HS-5 (cell line): ENCODE data around the gene CXCR4.
A peak's percentile ranks its signal among the peaks of the same experiment; 100 is the strongest.
"Not testable (repeated sequence)": the region's sequence is repeated elsewhere in the genome, so short reads cannot be mapped to it uniquely, and the experiment has no call there.

Source experiments
- DNase-seq: peaks from one replicate; pipeline ENCODE4 v3.0.0-alpha.2; 2012; ENCODE audit warnings: low read depth

The CXCR4 gene

GRCh38 chr2:136114382-136114781 lies 3.6 kb downstream of the CXCR4 start:
- DNase-seq = no peak

- DNase-seq = no peak
Observed at GRCh38 chr2:136113209-136113971, 4.6 kb downstream of the CXCR4 start.

GRCh38 chr2:136112317-136113208 lies 5.4 kb downstream of the CXCR4 start:
- DNase-seq = no peak

- DNase-seq = no peak
Observed at GRCh38 chr2:136111711-136112110, 6.2 kb downstream of the CXCR4 start.

GRCh38 chr2:136110526-136110925 lies 7.4 kb downstream of the CXCR4 start:
- no peak for DNase-seq

GRCh38 chr2:136108463-136108862 lies 9.5 kb downstream of the CXCR4 start:
- DNase-seq = no peak

- DNase-seq = no peak
Observed at GRCh38 chr2:136107051-136108033, 10.6 kb downstream of the CXCR4 start.

GRCh38 chr2:136106505-136106904 lies 11.4 kb downstream of the CXCR4 start:
- DNase-seq = no peak

- no peak for DNase-seq
Observed at GRCh38 chr2:136104977-136105376, 13.0 kb downstream of the CXCR4 start.

GRCh38 chr2:136101042-136101441 lies 16.9 kb downstream of the CXCR4 start:
- DNase-seq = no peak

GRCh38 chr2:136098441-136098840 lies 19.5 kb downstream of the CXCR4 start:
- no peak for DNase-seq

- DNase-seq = no peak
Observed at GRCh38 chr2:136093583-136093982, 24.4 kb downstream of the CXCR4 start.

GRCh38 chr2:136091899-136092298 lies 26.1 kb downstream of the CXCR4 start:
- no peak for DNase-seq

- DNase-seq = not testable (repeated sequence)
Observed at GRCh38 chr2:136087901-136088460, 30.0 kb downstream of the CXCR4 start.

GRCh38 chr2:136086253-136087016 lies 31.5 kb downstream of the CXCR4 start:
- DNase-seq = no peak

- DNase-seq = peak; percentile 24
Observed at GRCh38 chr2:136085453-136086209, 32.3 kb downstream of the CXCR4 start.

- no peak for DNase-seq
Observed at GRCh38 chr2:136081582-136082210, 36.3 kb downstream of the CXCR4 start.

GRCh38 chr2:136080114-136080513 lies 37.8 kb downstream of the CXCR4 start:
- no peak for DNase-seq

- DNase-seq = no peak
Observed at GRCh38 chr2:136077107-136077506, 40.8 kb downstream of the CXCR4 start.

- DNase-seq = no peak
Observed at GRCh38 chr2:136075476-136075875, 42.5 kb downstream of the CXCR4 start.
